Nucleus accumbens (tissue), 56 donors: Measurements from ENCODE around the gene HHAT.
"Not testable (repeated sequence)": the region's sequence is repeated elsewhere in the genome, so short reads cannot be mapped to it uniquely, and the experiment has no call there.

ENCODE experiments used
- DNase-seq, 56 donors: peaks; one replicate each; lab custom pipeline; 2025; lab: John Stamatoyannopoulos, UW

HHAT gene

DNA sequence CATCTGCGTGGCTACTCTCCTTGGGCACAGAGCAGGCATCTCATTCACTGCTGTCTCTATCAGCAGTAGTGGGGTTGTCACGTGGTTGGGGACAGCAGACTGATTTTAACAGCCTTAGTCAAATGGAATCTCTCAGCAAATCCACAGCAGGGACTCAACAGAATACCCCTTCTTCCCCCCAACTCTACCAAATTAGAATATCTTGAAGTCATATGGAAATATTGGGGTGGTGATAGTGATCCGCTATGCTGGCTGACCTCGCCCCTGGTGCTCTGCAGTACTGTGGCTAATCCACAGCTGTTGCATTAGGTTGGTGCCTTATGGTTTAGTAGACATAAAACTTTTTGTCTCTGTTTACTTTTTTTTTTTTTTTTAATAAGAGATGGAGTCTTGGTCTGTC lies 23.9 kb downstream of the HHAT start:
- no peak for DNase-seq

DNA sequence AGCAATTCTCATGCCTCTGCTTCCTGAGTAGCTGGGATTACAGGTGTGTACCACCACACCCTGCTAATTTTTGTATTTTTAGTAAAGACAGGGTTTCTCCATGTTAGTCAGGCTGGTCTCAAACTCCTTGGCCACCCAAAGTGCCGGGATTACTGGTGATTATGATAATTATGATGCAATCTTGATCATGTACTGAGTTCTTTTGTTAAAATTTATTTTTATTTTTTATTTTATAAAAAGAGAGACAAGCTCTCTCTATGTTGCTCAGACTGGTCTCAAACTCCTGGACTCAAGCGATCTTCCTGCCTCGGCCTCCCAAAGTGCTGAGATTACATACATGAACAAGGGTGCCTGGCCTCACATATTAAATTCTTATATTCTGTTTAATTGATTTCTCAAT lies 25.6 kb downstream of the HHAT start:
- DNase-seq, result not testable (repeated sequence)

DNA sequence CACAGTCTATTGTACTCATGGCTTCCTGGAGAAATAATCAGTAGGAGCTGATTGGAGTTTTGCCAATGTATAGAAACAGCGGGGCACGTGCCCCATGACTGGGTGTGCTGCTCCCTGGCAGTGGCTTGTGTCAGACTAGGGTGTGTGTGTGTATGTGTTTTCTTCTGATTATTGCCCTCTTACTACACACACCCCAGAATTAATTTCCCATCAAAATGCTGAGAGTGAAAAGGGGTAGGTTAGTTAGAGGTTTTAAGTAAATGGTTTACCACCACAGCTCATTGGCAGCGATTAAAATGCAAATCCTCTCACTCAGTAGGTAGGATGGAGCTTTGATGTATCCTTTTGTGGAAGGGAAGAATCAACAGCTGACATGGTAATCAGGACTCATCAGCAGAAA lies 29.9 kb downstream of the HHAT start:
- DNase-seq, result no peak

DNA sequence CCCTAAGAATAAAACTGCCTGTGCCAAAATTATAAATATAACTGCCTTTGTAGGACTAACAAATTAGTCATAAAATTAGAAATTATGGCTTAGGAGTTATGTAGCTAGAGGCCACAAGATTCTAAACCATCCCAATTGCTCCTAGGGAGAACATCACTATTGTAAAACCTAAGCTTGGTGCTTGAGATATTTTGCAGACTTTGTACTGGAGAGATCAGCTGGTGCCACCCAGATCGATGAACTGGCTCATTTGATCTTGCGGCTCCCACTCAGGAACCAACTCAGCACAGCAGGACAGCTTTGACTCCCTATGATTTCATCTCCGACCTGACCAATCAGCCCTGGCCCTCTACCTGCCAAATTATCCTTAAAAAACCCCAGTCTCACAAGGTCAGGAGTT lies 30.6 kb downstream of the HHAT start:
- DNase-seq, result no peak

DNA sequence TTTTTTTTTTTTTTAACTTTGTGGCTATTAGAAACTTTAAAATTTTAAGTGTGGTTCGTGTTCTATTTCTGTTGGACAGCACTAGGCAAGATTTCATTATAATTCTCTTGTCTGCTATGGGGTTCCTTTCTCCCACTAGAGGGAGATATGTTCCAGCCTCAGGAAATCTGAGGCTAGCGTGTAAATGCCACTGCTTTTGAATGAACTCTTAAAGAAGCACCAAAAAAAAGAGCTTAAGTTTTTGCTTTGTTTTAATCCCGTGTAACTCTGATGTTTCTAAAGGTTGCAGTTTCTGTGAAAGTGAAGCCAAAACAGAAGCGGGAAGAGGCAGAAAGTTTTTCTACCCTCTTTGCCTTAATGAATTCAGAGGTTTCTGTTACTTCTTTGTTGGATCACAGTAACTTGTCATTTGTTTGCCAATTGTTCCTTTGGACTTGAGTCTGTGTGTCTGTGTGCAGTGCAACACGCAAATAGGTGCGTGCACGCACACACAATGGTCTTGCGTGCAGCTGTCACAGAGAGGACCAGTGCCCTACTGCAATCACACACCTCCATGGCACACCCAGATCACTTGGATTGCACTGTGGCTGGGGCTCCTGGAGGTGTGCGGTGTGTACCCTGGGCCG lies 32.3 kb downstream of the HHAT start:
- peak in 6 of 56 donors; percentile 16 to 31 (median 20) for DNase-seq

DNA sequence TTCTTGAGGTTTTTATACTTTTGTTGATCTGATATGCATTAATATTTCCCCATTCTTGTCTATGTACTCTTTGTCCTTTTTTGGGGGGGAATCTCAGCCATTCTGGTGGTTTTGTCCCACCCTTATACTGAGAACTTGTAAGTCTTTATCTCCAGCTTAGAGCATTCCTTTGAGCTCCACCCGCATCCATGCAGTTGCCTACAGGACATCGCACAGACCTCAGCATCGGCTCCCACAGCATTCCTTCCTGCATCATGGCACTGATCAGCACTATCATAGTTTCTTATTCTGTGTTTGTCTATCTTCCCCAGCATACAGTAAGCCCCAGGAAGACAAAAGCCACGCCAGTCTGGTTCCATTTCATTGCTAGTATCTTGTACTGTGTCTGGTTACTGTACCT lies 33.0 kb downstream of the HHAT start:
- no peak for DNase-seq

DNA sequence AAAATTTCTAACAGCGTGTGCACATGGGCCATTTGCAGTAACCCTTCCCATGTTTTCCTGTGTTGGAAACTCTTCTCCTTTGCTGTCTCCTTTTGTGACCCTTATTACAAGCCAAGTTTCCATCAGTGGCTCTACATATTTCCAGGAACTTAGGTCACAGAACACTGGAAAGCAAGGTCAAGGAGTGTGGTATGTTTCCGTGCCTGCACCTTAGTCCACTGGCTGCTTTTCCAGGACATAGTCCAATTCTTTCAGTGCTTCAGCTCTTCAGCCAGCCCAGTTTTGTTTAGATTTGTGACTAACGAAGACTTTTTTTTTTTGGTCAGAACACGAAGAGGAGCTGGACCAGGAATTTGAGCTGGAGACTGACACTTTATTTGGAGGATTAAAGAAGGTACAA lies 33.8 kb downstream of the HHAT start:
- no peak for DNase-seq

DNA sequence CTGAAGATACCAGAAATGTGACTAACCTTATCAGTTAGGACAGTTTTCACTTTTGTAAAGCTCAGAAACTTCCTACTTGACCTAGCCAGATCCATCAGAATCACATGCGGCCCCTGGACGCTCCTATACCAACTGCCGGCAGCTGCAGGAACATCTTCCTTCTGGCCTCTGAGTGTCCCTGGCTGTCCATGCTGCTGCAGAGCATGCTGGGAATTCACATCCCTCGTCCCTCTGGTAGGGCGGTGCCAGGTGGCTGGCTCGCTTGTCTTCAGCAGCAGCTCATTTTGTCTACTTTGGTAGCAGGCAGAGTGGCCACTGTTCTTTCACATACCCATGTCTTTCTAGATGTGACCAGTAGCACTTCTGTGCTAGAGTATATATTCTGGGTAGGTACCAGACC lies 34.4 kb downstream of the HHAT start:
- peak in 5 of 56 donors; percentile 5 to 52 (median 27) for DNase-seq

DNA sequence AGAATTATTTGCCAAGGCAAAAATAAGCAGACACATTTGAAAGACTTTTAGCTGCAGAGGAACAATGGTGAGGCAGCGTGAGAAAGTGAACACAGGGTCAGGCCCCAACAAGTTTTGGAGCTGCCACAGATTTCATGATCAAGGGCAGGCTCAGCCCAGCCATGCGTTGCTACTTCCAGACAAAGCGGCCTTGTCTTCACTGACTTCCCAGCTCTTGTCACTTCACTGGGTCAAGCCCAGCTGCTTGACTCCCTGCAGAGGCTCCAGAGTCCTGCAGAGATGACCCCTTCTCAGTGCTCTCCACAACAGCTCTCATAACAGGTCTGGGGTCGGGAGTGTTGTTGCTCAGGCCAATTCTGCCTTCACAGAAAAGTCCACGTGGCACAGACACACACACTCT lies 35.8 kb downstream of the HHAT start:
- peak in 47 of 56 donors; percentile 13 to 82 (median 51) for DNase-seq

DNA sequence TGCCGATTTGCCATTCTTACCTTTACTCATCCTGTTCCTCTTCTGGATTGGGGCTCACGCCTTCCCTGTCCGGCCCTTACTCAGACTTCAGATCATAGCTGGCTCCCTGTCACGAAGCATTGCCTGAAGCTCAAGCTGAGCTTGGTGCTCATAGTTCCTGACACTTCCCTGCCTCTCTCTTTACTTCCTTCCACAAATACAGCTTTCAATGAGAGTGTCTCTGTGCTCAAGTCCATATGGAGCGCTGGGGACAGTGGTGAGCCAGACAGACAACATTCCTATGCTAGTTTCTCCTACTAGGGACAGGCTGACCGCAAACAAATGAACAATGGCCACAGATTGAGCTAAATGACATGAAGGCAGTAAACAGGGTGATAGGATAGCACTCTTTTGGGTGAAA lies 38.1 kb downstream of the HHAT start:
- peak in 1 of 56 donors; percentile 4 for DNase-seq

DNA sequence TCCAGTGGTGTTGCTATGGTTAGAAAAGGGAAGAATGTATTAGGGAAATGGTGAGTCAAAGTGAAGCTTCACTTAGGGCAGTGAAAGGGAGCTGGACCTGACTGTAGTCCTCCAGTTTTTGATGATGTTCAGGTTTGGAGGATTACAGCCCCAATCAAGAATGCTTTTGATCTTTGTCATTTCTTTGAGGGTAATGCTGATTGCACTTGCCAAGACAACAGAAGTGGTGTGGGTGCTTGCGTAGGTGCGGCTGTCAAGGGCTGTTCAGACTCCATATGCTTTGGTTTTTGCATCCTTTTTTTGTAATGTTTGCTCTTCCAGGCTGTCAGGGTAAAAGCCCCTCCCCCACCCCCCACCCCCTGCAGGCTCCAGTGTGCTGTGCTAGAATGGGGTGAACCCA lies 38.9 kb downstream of the HHAT start:
- peak in 9 of 56 donors; percentile 11 to 38 (median 19) for DNase-seq

DNA sequence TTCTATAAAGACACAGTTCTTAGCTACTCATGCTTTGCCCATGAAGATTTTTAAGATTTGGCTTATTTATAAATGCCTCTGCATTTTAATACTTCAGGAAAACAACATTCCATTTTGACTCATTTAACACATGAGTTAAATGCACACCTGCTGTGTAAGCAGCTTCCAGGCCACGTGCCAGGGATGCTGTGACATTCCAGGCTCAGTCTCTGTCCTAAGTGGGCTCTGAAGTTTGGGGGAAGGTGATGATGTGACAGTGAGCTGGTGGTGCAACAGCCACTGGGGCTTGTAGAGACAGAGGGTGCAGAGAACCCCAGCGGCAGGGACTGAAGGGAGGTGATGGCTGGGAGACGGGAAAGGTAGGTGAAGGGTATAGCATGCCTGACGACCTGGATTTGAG lies 40.7 kb downstream of the HHAT start:
- no peak for DNase-seq

DNA sequence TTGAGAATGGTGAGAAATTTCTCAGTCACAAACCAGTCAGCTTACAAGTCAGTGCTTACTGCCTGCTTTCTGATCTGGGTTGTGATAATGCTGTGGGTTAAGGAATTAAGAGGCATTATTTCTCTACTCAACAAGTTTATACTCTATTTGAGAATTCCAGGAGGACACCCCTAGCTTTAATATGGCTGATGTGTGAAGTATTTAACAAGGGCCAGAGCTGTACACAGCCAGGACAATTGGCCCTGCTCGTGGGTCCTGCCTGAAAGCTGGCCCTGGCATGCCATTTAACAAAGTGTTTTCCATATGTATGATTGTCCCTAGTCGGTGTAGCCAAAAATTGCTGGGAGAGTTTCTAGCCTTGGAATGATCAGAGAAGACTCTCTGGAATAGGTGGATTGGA lies 43.2 kb downstream of the HHAT start:
- no peak for DNase-seq

DNA sequence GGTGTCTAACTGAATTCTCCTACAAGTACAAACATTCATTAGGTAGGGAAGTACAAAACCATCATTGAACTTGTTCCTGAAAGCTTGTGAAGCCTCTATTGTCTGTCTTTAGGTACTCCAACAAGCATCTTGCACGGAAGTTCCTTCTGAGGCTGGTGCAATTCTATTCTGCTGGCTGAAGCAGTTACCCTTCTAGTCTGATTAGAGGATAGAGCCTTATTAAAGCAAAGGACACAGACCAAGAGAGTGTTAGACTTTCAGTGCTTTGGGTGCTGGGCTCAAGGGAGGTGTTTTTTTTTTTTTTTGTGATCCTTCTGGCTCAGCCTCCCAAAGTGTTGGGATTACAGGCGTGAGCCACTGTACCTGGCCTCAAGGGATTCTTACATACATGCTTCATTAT lies 43.8 kb downstream of the HHAT start:
- DNase-seq, result no peak

DNA sequence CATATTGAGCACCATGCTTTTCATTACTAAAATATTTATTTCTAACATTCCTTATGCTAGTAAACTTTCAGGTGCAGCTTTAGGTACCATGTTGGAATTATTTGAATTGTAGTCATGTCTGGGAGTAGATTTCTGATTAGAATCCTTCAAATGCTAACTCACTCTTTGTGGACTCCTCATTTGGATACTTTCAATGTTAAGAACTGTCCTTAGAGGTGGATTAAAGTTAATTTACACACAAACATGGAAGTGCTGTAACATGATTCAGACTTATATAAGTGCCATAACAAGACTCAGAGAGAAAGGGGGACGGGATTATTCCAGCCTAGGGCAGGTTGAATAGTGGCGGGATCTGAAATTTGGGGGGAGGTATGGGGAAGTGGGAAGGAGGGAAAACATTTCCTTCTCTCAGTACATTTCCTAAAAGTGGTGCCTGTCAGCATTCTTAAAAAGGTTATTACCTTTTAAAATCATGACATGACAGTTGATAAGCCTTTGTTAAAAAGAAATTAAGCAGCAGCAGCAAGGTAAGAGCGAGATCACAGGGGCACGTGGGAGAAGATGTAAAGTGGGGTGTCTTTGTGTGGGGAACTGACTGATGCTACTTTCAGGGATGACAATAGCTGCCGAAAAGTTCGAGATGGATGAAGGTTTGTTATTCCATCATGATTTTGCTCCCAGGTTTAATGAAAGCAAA lies 44.4 kb downstream of the HHAT start:
- peak in 11 of 56 donors; percentile 30 to 61 (median 37) for DNase-seq

DNA sequence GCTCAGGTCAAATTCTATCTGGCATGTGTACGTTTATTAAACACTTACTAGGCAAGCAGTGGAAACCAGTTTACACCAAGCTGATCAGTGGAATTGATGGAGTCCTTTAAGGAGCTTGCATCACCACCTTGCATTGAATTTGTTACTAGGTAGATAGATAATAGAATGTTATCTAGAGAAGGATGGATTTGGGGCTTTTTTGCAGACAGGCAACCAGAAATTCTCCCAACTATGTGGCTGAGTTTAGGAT lies 44.9 kb downstream of the HHAT start:
- DNase-seq, result no peak

DNA sequence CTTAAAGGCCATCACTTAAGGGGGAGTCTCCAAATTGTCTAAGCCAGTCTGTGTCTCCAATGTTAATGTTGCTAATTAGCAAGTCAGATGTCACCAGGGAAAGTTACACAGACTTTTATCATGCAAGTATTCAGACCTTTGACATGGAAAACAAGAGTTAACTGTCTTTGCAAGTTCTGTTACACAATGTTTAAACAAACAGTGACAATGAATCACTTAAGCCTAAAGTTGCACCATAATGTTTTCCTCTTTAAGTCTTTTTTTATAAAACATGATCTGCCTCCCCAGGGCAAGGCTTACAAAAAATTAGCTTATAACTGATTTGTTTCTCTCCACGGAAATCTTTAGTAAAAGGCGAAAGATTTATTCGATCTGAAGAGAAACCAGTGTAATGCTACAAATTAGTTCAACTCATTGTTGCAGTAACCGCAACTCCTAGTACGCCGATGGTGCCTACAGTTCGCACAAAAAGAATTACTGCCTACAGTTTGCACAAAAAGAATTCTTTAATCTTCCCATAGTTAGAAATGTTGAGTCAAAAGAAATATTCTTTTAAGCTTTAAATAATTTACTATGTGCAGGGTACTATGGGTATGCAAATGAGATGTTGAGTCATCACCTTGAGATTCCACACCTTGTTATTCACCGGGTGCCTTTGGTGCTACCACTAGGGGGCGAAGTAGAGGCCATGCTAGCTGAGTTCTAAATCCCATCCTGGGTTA lies 45.3 kb downstream of the HHAT start:
- DNase-seq, result peak in 29 of 56 donors; percentile 8 to 81 (median 36)

DNA sequence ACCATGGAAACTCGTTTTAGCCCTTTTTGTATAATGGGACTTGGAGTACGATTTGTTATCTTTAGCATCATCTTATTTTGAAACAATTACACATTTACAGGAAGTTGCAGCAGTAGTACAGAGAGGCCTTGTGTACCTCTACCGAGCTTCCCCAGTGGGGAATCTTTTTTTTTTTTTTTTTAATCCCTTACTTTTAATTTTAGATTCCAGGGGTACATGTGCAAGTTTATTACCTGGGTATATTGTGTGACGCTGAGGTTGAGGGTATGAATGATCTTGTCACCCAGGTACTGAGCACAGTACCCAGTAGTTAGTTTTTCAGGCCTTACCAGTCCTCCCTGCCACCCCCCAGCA lies 45.9 kb downstream of the HHAT start:
- no peak for DNase-seq

DNA sequence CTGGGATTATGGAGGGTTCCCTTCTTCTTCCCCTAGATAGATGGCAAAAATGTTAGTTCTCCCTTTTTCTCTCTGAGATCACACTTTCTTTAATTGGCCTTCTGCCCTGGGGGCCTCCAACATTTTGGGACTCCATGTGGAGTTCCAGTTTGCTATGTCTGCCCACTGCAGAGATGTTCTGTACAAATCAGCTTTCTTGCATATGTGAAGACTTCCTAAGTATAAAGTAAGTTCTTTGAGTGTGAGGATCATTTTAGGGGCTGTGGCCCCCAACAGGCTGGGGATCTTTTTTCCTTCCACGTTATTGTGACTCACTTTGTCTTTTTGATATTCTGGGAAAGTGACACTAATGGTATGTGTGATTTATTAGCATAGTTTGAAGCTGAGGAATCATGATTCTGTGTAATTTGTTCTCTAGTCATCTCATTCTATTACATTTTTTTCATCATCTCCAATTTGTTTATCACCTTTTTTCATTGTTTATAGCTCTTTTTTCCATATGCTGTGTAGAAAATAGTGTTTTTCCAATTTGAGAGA lies 48.2 kb downstream of the HHAT start:
- DNase-seq, result no peak

DNA sequence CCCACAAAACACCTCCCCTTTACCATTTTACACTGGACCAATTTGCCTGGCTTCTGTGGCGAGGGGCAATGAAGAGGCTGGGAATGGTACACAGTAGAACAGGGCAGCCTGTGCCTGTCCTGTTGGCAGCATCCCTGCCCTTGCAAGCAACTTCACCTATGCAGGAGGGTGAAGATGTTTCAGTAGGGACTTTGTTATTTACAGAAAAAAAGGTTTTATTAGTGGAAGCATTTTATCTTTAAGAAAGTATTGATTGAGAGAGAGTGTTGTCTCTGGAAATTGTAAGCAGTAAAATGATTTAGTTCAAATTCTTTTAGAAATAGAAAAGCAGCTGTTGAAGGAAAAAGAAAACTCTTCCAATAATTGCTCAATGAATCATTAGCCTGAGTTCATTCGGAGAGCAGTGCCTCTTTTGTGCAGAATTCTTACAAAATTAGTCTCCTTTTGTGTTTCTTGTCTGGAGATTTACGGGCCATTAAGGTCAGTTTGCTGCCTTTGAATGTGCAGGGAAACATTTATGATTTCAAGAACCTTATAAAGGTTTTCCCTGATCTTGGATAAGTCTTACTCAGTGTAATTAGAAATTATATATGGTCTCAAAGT lies 49.1 kb downstream of the HHAT start:
- DNase-seq, result no peak

DNA sequence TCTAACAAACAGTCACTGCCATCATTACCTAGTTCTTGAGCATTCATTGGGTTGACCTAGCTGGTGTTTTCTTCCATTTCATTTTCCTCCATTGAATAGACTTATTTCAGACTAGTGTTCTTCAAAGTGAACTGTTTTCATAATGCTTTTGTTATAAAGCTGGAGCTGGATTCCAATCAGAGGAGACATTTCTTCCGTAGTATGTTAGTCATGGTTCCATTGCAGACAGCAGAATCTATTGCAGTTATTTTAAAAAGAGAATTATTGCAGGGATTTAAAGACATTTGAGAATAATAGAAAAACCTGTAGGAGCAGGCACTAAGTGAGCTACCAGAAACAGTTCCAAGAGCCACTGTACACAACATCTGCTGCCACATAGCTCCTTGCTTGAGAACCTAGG lies 50.0 kb downstream of the HHAT start:
- DNase-seq, result no peak

DNA sequence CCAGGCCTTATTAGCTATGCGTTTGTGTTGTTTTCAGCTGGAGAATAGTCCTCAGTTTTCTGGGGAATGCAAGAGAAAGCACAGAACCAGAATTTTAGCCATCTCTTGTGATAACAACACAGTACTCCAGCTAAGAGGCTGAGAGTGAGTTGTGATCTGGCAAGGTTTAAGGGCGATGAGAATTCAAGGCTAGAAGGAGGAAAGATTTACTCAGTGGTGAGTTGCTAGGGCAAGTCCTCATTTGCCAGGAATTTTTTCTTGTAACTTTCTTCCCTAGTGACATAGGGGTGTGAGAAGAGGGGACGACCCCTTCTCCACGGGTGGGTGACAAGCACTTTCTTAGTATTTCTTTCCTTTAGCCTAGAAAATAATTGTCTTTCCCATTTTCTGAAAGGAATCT lies 53.2 kb downstream of the HHAT start:
- no peak for DNase-seq
